Measurements from ENCODE around the gene NECTIN1.

Gene NECTIN1

DNA sequence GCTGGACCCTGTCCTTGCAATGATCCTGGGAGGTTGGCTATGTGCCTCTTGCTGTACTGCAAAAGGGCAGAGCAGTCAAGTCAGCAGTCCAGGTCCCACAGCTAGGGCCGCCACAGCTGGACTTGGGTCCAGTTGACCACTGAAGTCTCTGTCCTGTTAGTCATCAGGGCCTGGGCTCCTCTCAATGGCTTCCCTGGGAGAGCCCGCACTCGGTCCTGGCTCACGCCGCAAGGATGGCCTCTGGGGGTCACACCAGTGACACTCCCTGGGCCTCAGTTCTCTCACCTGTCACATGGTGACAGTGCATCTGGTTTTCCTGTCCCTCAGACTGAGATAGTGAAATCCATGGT lies 85.1 kb downstream of the NECTIN1 start:
- TF ChIP-seq, protein P1, sequence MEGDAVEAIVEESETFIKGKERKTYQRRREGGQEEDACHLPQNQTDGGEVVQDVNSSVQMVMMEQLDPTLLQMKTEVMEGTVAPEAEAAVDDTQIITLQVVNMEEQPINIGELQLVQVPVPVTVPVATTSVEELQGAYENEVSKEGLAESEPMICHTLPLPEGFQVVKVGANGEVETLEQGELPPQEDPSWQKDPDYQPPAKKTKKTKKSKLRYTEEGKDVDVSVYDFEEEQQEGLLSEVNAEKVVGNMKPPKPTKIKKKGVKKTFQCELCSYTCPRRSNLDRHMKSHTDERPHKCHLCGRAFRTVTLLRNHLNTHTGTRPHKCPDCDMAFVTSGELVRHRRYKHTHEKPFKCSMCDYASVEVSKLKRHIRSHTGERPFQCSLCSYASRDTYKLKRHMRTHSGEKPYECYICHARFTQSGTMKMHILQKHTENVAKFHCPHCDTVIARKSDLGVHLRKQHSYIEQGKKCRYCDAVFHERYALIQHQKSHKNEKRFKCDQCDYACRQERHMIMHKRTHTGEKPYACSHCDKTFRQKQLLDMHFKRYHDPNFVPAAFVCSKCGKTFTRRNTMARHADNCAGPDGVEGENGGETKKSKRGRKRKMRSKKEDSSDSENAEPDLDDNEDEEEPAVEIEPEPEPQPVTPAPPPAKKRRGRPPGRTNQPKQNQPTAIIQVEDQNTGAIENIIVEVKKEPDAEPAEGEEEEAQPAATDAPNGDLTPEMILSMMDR (IDR thresholded peaks at IDR 0.05), result no peak
- H3K36me3 ChIP-seq, result no peaks in the 10 kb centered on the region
- no peaks in the 10 kb centered on the region for H3K4me1 ChIP-seq (ENCODE audit: control insufficient read depth in 1 of 2, insufficient read depth in 1 of 2, low read depth in 1 of 2, low read length in 1 of 2)
- H3K4me3 ChIP-seq (ENCODE audit: low read depth in 1 of 2, low read length in 1 of 2), result no peak overlapping the region
- no peak overlapping the region for H3K27ac ChIP-seq
- peaks cover 10% of the 10 kb centered on the region for H3K27me3 ChIP-seq
- H3K9me3 ChIP-seq, result no peaks in the 10 kb centered on the region

DNA sequence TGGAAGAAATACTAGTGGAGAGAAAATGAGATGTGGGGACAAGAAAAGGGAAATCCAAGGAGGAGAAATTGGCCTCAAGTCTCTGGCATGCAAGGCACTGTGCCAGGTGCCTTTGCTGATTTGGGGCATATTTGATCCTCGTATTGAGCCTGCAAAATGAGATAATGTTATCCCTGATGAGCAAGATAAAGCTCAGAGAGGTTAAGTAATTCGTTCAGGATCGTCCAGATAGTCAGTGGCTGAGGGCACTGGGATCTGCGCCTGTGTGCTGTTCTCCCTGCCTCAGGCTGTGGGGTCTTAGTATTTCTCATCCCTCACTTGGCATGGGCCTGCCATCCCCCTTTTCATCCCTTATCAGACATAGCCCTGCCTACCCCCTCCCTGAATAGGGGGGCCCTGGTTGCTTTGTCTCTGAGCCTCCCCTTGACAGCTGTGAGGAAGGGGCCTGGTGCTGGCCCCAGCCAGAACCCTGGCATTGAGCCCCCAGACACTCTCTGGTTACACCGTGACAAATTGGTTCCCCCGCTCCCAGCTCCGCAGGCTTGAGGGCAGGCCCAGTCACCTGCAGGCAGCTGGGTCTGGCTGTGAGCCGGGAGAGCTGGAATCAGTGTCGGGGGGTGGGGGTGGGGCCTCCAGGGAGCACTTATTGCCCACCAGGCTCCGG lies 85.7 kb downstream of the NECTIN1 start:
- Histone ChIP-seq H3K36me3 (no peaks in the 10 kb centered on the region), H3K9me3 (no peaks in the 10 kb centered on the region), H3K4me3 (ENCODE audit: low read depth in 1 of 2, low read length in 1 of 2) (no peak overlapping the region), H3K4me1 (ENCODE audit: control insufficient read depth in 1 of 2, insufficient read depth in 1 of 2, low read depth in 1 of 2, low read length in 1 of 2) (no peaks in the 10 kb centered on the region), H3K27me3 (peaks cover 10% of the 10 kb centered on the region), H3K27ac (no peak overlapping the region)
- TF ChIP-seq, protein P1 (IDR thresholded peaks at IDR 0.05), result no peak

DNA sequence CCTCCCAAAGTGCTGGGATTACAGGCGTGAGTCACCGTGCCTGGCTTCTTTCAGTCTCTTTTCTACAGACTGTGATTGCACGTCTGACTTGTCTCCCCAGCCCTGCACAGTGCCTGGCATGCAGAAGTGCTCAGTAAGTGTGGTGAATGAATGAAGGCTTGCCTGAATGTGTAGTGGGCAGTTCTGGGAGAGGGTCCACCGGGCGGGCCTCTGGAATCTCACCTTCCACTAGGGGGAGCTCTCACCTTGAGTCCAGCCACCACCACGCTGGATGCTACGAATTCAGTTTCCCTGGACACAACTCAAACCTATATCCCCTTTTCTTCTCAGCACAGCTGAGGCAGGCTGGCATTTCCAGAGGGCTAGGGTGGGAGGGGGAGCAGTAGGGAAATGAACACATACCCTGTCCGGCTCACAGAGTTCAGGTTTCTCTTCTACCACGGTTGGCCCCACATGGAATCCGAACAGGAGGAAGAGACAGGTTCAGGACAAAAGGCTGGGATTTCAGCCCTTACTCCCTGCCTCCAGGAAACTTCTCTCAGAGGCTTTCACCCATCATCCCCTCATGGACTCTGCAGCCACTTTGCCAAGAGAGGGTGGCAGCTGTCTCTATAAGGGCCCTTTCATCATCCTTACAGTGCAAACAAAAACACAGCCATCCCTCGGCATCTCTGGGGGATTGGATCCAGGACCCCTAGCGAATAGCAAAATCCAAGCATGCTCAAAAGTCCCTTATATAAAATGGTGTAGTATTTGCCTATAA lies 86.8 kb downstream of the NECTIN1 start:
- no peak overlapping the region for H3K4me3 ChIP-seq (ENCODE audit: low read depth in 1 of 2, low read length in 1 of 2)
- no peaks in the 10 kb centered on the region for H3K4me1 ChIP-seq (ENCODE audit: control insufficient read depth in 1 of 2, insufficient read depth in 1 of 2, low read depth in 1 of 2, low read length in 1 of 2)
- H3K36me3 ChIP-seq, result no peaks in the 10 kb centered on the region
- peaks cover 10% of the 10 kb centered on the region for H3K27me3 ChIP-seq
- TF ChIP-seq, protein P1 (IDR thresholded peaks at IDR 0.05), result peak; percentile 48
- no peak overlapping the region for H3K27ac ChIP-seq
- H3K9me3 ChIP-seq, result no peaks in the 10 kb centered on the region

DNA sequence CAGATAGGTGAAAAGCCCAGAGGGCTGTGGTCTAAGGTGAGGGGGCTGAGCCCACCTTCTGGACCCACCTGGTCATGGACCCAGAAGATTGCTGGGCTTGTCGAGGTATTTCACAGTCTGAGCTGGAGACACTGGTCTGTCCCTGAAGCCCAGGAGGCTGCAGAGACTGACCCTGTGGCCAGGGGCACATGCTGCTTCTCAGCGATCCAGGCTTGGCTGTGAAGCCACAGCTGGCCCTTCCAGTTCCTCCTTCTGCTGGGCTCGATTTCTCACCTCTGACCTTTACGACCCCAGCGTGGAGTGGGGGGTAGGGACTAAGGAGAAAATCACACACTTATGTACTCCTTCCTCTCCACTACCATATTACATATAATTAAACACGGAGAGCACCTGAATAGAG lies 88.5 kb downstream of the NECTIN1 start:
- Histone ChIP-seq H3K9me3 (no peaks in the 10 kb centered on the region), H3K36me3 (no peaks in the 10 kb centered on the region), H3K27ac (no peak overlapping the region), H3K4me3 (ENCODE audit: low read depth in 1 of 2, low read length in 1 of 2) (no peak overlapping the region), H3K27me3 (peaks cover 10% of the 10 kb centered on the region), H3K4me1 (ENCODE audit: control insufficient read depth in 1 of 2, insufficient read depth in 1 of 2, low read depth in 1 of 2, low read length in 1 of 2) (no peaks in the 10 kb centered on the region)
- TF ChIP-seq, protein P1 (IDR thresholded peaks at IDR 0.05), result no peak

DNA sequence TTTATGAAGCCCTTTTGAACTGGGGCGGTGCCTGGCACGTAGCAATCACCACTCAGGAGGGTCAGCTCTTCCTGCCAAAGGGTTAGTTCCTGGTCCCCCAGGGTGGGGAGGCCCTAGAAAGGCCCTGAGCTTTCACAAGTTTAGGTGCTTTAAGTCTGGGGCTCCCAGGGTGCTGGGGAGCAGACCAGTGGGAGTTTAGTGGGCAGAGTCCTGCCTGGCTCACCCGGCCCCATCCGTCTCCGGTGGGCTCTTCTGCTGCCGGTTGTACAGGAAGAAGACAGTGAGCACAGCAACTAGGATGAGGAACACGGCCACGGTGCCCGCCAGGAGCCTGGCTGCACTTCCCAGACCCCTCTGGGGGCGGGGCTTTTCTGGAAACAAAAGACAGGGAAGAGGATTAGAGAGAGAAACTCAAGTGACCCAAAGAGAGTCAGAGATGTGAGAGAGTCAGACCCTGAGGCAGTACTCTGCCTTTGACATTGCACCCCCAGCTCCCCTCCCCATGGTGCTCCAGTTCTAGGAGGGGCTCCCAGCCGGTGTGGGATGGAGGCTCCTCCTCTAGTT lies 89.3 kb downstream of the NECTIN1 start:
- Histone ChIP-seq H3K9me3 (no peaks in the 10 kb centered on the region), H3K27me3 (peaks cover 10% of the 10 kb centered on the region), H3K27ac (no peak overlapping the region), H3K4me3 (ENCODE audit: low read depth in 1 of 2, low read length in 1 of 2) (no peak overlapping the region), H3K36me3 (no peaks in the 10 kb centered on the region), H3K4me1 (ENCODE audit: control insufficient read depth in 1 of 2, insufficient read depth in 1 of 2, low read depth in 1 of 2, low read length in 1 of 2) (no peaks in the 10 kb centered on the region)
- TF ChIP-seq, protein P1 (IDR thresholded peaks at IDR 0.05), result no peak

Measured in neutrophil (primary cell).